SK-N-MC (cell line): ENCODE measurements around the gene NEDD4L.
A peak's percentile ranks its signal among the peaks of the same experiment; 100 is the strongest.

ENCODE experiments used
- DNase-seq: peaks from one replicate; pipeline ENCODE4 v3.0.0-alpha.2; 2011; ENCODE audit warnings: low read depth, low spot score
- H3K27ac ChIP-seq: fragments of 200-600 bp; sonication (generic); 2 replicates; pipeline ENCODE4 v1.5.1; 2016; ENCODE audit warnings: mixed run types
- H3K36me3 ChIP-seq: fragments of 200-600 bp; sonication (generic); 2 replicates; pipeline ENCODE4 v1.6.1; 2017; ENCODE audit warnings: antibody characterized with exemption, low read length, mixed read lengths; ENCODE audit not compliant: insufficient read depth
- H3K4me3 ChIP-seq: fragments of 200-600 bp; sonication (generic); 2 replicates; pipeline ENCODE4 v1.5.1; 2016
- H3K9ac ChIP-seq: fragments of 200-600 bp; sonication (generic); 2 replicates; pipeline ENCODE4 v1.8.0; 2017; ENCODE audit warnings: mixed run types, mixed read lengths; ENCODE audit not compliant: insufficient read length
- H3K9me3 ChIP-seq: fragments of 200-600 bp; sonication (generic); 2 replicates; pipeline ENCODE4 v1.6.1; 2017; ENCODE audit warnings: low read depth, mild to moderate bottlenecking, antibody characterized with exemption, low read length, moderate library complexity, mixed read lengths
- EZH2 ChIP-seq: fragments of 200-600 bp; sonication (generic); IDR thresholded peaks from one replicate; pipeline ENCODE4 v1.6.1; 2017; ENCODE audit warnings: antibody characterized with exemption
- FOXP2 ChIP-seq: optimal IDR thresholded peaks from 2 replicates; pipeline ENCODE3; 2011; ENCODE audit warnings: mild to moderate bottlenecking, moderate library complexity; ENCODE audit not compliant: insufficient read depth; ENCODE audit errors: extremely low read length, control extremely low read depth
- POLR2AphosphoS5 ChIP-seq: IDR thresholded peaks from 2 replicates; pipeline ENCODE4 v1.6.1; 2012; ENCODE audit warnings: mild to moderate bottlenecking, low read depth, low read length, borderline replicate concordance

NEDD4L gene

DNA sequence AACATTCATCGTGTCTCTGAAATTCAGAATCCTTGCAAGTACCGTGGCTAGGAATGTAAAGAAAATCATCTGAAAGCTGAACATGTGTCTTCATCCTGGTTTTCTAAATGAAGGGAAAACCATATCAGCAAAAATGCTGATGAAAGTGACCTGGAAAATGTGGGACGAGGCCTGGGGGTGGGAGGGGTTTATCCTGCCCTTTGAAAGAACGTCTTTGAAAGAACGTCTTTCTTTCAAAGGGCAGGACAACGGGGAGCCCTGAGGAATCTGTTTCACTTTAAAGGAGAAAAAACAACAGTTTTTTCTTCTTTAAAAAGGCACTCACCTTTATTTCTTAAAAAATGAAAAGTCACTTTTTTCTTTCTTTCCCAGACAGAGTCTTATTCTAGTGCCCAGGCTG, 399.6 kb downstream of the NEDD4L start:
- TF ChIP-seq EZH2: no peak
- TF ChIP-seq FOXP2: no peak
- TF ChIP-seq POLR2AphosphoS5: no peak
- no peak for DNase-seq
- Histone ChIP-seq H3K9ac (no peak overlapping the region), H3K36me3 (no peaks in the 10 kb centered on the region), H3K27ac (no peak overlapping the region), H3K4me3 (no peak overlapping the region), H3K9me3 (no peaks in the 10 kb centered on the region)

DNA sequence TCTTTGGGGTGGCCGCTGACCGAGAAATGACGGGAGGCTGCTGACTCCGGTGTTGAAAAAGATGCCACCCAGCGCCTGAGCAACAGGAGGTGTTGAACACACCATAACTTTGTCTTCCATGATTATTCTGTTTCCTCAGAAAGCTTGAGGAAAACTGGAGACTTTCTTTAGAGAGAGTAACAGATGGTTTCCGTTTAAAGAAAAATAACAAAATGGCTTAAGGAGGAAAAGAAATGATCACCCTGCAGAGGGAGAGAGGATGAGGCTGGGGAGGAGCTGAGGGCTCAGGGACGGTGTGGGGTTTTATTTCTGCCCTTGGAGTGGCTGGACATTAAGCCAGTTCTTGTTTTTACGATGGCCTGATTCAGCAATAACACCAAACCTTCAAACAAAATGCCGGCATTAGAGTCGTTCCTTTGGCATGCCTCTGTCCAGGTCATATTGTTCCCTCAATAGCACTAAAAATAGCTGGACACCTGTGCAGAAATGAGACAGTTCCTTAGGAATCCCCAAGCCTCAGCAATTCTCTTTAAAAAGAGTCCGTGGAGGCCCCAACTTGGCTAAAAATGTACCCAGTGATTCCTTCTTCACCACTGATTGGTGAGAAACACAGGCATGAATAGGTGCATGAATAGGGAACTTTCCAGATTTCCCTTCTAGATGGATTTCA, 402.5 kb downstream of the NEDD4L start:
- H3K36me3 ChIP-seq: no peaks in the 10 kb centered on the region
- H3K9ac ChIP-seq: no peak overlapping the region
- peak overlapping the region; percentile 65; the same call in 1 of the 2 replicates for H3K4me3 ChIP-seq
- H3K27ac ChIP-seq: peak overlapping the region; percentile 87; the same call in 1 of the 2 replicates
- no peak for DNase-seq
- no peaks in the 10 kb centered on the region for H3K9me3 ChIP-seq
- TF ChIP-seq EZH2: no peak
- TF ChIP-seq POLR2AphosphoS5: no peak
- TF ChIP-seq FOXP2: no peak

DNA sequence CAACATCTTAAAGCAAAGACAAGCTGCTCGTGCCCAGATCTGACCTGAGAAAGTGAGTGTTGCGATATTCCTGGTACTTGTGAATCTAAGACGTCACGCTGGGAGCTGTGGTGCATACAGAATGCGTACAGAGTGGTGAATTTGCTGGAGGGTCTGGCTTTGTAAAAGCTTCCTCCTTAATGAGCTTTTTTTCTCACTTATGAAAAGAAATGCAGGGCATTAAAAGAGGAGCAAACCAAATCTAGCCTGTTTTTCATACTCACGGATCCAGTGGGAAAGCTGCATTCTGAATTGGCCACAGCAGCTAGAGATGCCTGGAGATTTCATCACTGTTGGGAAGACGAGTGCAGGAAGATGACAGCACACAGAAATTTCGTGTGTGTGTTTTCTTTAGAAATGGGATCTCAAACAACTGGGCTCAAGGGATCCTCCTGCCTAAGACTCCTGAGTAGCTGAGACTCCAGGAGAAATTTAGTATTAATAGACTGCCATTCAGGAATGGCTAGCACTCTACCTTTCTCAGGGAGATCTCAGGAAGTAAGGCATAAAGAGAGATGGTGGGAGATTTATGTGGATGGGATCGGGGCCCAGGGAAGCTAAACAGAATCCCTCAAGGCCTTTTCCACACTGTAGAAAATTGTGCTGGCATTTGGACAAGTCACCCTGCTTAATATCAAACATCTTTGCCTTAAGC, 403.5 kb downstream of the NEDD4L start:
- H3K9me3 ChIP-seq: no peaks in the 10 kb centered on the region

DNA sequence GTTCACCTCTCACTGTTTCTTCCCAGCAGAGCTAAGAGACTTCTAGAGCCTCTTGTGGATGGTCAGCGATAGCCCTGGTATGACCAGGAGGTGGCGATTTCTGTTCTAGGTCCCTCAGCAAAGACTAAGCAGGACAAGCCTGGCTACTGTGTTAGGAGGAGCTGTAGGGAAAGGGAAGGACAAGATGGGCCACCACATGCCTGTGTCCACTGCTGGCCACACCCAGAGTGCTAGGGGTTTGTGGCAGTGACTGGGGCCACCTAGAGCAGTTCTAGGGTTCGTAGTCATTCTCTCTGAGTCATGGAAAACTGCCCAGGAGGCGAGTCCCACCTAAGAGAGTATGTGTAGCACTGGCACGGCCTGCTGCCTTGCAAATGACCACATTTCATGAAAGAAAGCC, 405.4 kb downstream of the NEDD4L start:
- TF ChIP-seq EZH2 (no peak), FOXP2 (no peak), POLR2AphosphoS5 (no peak)
- DNase-seq: no peak
- no peaks in the 10 kb centered on the region for H3K36me3 ChIP-seq
- H3K27ac ChIP-seq: no peak overlapping the region
- no peaks in the 10 kb centered on the region for H3K9me3 ChIP-seq
- no peak overlapping the region for H3K4me3 ChIP-seq
- no peak overlapping the region for H3K9ac ChIP-seq

More for the DNA sequence above, 403.5 kb downstream of the NEDD4L start:
- DNase-seq: peak; percentile 92
- H3K36me3 ChIP-seq: no peaks in the 10 kb centered on the region
- H3K27ac ChIP-seq: peak overlapping the region; percentile 87
- H3K9ac ChIP-seq: no peak overlapping the region
- TF ChIP-seq POLR2AphosphoS5 (no peak; the same call in 1 of the 2 replicates), EZH2 (no peak), FOXP2 (no peak)
- H3K4me3 ChIP-seq: peak overlapping the region; percentile 65
